ENCODE results near the gene C1QB.

Gene C1QB

GRCh38 chr1:22681556-22682276 is 28.7 kb downstream of the C1QB start:
- no peak overlapping the region for H2AFZ ChIP-seq (ENCODE audit: low read length)
- no peaks in the 10 kb centered on the region for H3F3A ChIP-seq (ENCODE audit: low read depth)
- H3K4me1 ChIP-seq (ENCODE audit: insufficient read depth, low read length, poor library complexity, severe bottlenecking) = no peaks in the 10 kb centered on the region
- no peaks in the 10 kb centered on the region for H3K36me3 ChIP-seq (ENCODE audit: insufficient read depth, low read length)
- H3K9me3 ChIP-seq (ENCODE audit: insufficient read depth, low read depth, low read length) = no peaks in the 10 kb centered on the region
- H3K27me3 ChIP-seq (ENCODE audit: insufficient read depth, low read length, poor library complexity, severe bottlenecking) = no peaks in the 10 kb centered on the region
- no peaks in the 10 kb centered on the region for H3K79me2 ChIP-seq (ENCODE audit: insufficient read depth, low read length)
- no peak overlapping the region for H3K4me2 ChIP-seq (ENCODE audit: low read depth, low read length, poor library complexity, severe bottlenecking)
- TF ChIP-seq CTCF (conservative IDR thresholded peaks at IDR 0.05; ENCODE audit: low read length) = no peak
- no peak for TF ChIP-seq EZH2phosphoT487 (IDR thresholded peaks at IDR 0.05; ENCODE audit: borderline replicate concordance)
- no peak overlapping the region for H3K4me3 ChIP-seq (ENCODE audit: low read length, poor library complexity, severe bottlenecking)
- no peaks in the 10 kb centered on the region for H3K9me2 ChIP-seq (replicated peaks; ENCODE audit: low read depth, low read length)
- no peak overlapping the region for H3K9ac ChIP-seq (ENCODE audit: low read depth, low read length, poor library complexity, severe bottlenecking)
- H4K20me1 ChIP-seq (ENCODE audit: insufficient read depth, low read length, poor library complexity, severe bottlenecking) = no peaks in the 10 kb centered on the region

- Histone ChIP-seq H3K9ac (ENCODE audit: low read depth, low read length, poor library complexity, severe bottlenecking) (no peak overlapping the region), H3K36me3 (ENCODE audit: insufficient read depth, low read length) (no peaks in the 10 kb centered on the region), H3K4me2 (ENCODE audit: low read depth, low read length, poor library complexity, severe bottlenecking) (no peak overlapping the region), H3K79me2 (ENCODE audit: insufficient read depth, low read length) (no peaks in the 10 kb centered on the region), H3K4me3 (ENCODE audit: low read length, poor library complexity, severe bottlenecking) (no peak overlapping the region), H3K9me3 (ENCODE audit: insufficient read depth, low read depth, low read length) (no peaks in the 10 kb centered on the region), H3K9me2 (replicated peaks; ENCODE audit: low read depth, low read length) (no peaks in the 10 kb centered on the region), H2AFZ (ENCODE audit: low read length) (no peak overlapping the region), H3K27me3 (ENCODE audit: insufficient read depth, low read length, poor library complexity, severe bottlenecking) (no peaks in the 10 kb centered on the region), H4K20me1 (ENCODE audit: insufficient read depth, low read length, poor library complexity, severe bottlenecking) (no peaks in the 10 kb centered on the region), H3K4me1 (ENCODE audit: insufficient read depth, low read length, poor library complexity, severe bottlenecking) (no peaks in the 10 kb centered on the region), H3F3A (ENCODE audit: low read depth) (no peaks in the 10 kb centered on the region)
- TF ChIP-seq EZH2phosphoT487 (IDR thresholded peaks at IDR 0.05; ENCODE audit: borderline replicate concordance) = no peak
- no peak for TF ChIP-seq CTCF (conservative IDR thresholded peaks at IDR 0.05; ENCODE audit: low read length)
These were observed 30.5 kb downstream of the C1QB start for GRCh38 chr1:22683547-22683946.

GRCh38 chr1:22685591-22686059 is 32.6 kb downstream of the C1QB start:
- Histone ChIP-seq H3K9me2 (replicated peaks; ENCODE audit: low read depth, low read length) (no peaks in the 10 kb centered on the region), H3K36me3 (ENCODE audit: insufficient read depth, low read length) (no peaks in the 10 kb centered on the region), H2AFZ (ENCODE audit: low read length) (no peak overlapping the region), H3K9ac (ENCODE audit: low read depth, low read length, poor library complexity, severe bottlenecking) (no peak overlapping the region), H3K4me3 (ENCODE audit: low read length, poor library complexity, severe bottlenecking) (no peak overlapping the region), H4K20me1 (ENCODE audit: insufficient read depth, low read length, poor library complexity, severe bottlenecking) (no peaks in the 10 kb centered on the region), H3K79me2 (ENCODE audit: insufficient read depth, low read length) (no peaks in the 10 kb centered on the region), H3K9me3 (ENCODE audit: insufficient read depth, low read depth, low read length) (no peaks in the 10 kb centered on the region), H3K4me1 (ENCODE audit: insufficient read depth, low read length, poor library complexity, severe bottlenecking) (no peaks in the 10 kb centered on the region), H3F3A (ENCODE audit: low read depth) (no peaks in the 10 kb centered on the region), H3K4me2 (ENCODE audit: low read depth, low read length, poor library complexity, severe bottlenecking) (no peak overlapping the region), H3K27me3 (ENCODE audit: insufficient read depth, low read length, poor library complexity, severe bottlenecking) (no peaks in the 10 kb centered on the region)
- TF ChIP-seq CTCF (conservative IDR thresholded peaks at IDR 0.05; ENCODE audit: low read length) = no peak
- TF ChIP-seq EZH2phosphoT487 (IDR thresholded peaks at IDR 0.05; ENCODE audit: borderline replicate concordance) = no peak
